Activated naive CD4-positive, alpha-beta T cell (primary cell): ENCODE data around the gene CYP2D6.
"Not testable (repeated sequence)": the region's sequence is repeated elsewhere in the genome, so short reads cannot be mapped to it uniquely, and the experiment has no call there.

Experiments
- DNase-seq, 4 experiments: peaks; one replicate each; lab custom pipeline; 2025; lab: John Stamatoyannopoulos, UW

Gene CYP2D6

GRCh38 chr22:42130639-42131431 lies at the start of gene CYP2D6:
TSS of gene CYP2D6 (minus strand) at chr22:42130810. CDS start at chr22:42130791, 19 bp downstream.
- not testable (repeated sequence) for DNase-seq

GRCh38 chr22:42179616-42180015 lies 49.0 kb upstream of the CYP2D6 start:
- no peak for DNase-seq

GRCh38 chr22:42178910-42179519 lies 48.4 kb upstream of the CYP2D6 start:
- no peak for DNase-seq

- no peak for DNase-seq
Observed at GRCh38 chr22:42177891-42178336, 47.3 kb upstream of the CYP2D6 start.

- no peak for DNase-seq
Observed at GRCh38 chr22:42176255-42176915, 45.8 kb upstream of the CYP2D6 start.

- DNase-seq, result no peak
Observed at GRCh38 chr22:42174062-42174461, 43.5 kb upstream of the CYP2D6 start.

GRCh38 chr22:42173183-42173926 lies 42.7 kb upstream of the CYP2D6 start:
- DNase-seq, result no peak

- DNase-seq, result no peak
Observed at GRCh38 chr22:42172773-42173172, 42.2 kb upstream of the CYP2D6 start.

- DNase-seq, result no peak
Observed at GRCh38 chr22:42171946-42172719, 41.5 kb upstream of the CYP2D6 start.

GRCh38 chr22:42171417-42171816 lies 40.8 kb upstream of the CYP2D6 start:
- no peak for DNase-seq

GRCh38 chr22:42170946-42171345 lies 40.3 kb upstream of the CYP2D6 start:
- DNase-seq, result no peak

GRCh38 chr22:42169055-42169469 lies 38.5 kb upstream of the CYP2D6 start:
- DNase-seq, result peak; percentile 12 to 55 (median 28)

GRCh38 chr22:42168476-42168875 lies 37.9 kb upstream of the CYP2D6 start:
- DNase-seq, result no peak

- DNase-seq, result no peak
Observed at GRCh38 chr22:42167066-42167465, 36.5 kb upstream of the CYP2D6 start.

GRCh38 chr22:42164901-42165300 lies 34.3 kb upstream of the CYP2D6 start:
- no peak for DNase-seq

GRCh38 chr22:42163515-42163914 lies 32.9 kb upstream of the CYP2D6 start:
- DNase-seq, result no peak

GRCh38 chr22:42162728-42163489 lies 32.3 kb upstream of the CYP2D6 start:
- DNase-seq, result no peak

- no peak for DNase-seq
Observed at GRCh38 chr22:42160830-42161696, 30.5 kb upstream of the CYP2D6 start.

GRCh38 chr22:42160251-42160650 lies 29.6 kb upstream of the CYP2D6 start:
- no peak for DNase-seq
